Right atrium auricular region (tissue), 2 donors: ENCODE data around the gene ACTRT2. TPM values are rescaled to one million over a fixed set of nuclear protein-coding genes. Genes with fewer than 3 reads are reported as not detected.

Experiments used
- DNase-seq: peaks from one replicate; pipeline ENCODE4 v3.0.0-alpha.2; 2019; ENCODE audit warnings: low spot score
- H3K27ac ChIP-seq, 2 donors: fragments of 200-600 bp; sonication (generic); 1 replicate in 1 of 2; 2 replicates in 1 of 2; pipeline ENCODE4 v1.5.1; 2016 to 2019
- H3K27me3 ChIP-seq, 2 donors: fragments of 200-600 bp; sonication (generic); one replicate each; pipeline versions ENCODE4 v1.5.1 to v1.6.0; 2017 to 2019
- H3K36me3 ChIP-seq: fragments of 200-600 bp; sonication (generic); one replicate; pipeline ENCODE4 v1.5.1; 2016
- H3K4me1 ChIP-seq, 2 donors: fragments of 200-600 bp; sonication (generic); one replicate each; pipeline versions ENCODE4 v1.5.1 to v1.6.0; 2017 to 2019
- H3K4me3 ChIP-seq, 2 donors: fragments of 200-600 bp; sonication (generic); 1 replicate in 1 of 2; 2 replicates in 1 of 2; pipeline ENCODE4 v1.5.1; 2017 to 2019; ENCODE audit warnings: mild to moderate bottlenecking in 1 of 2, moderate library complexity in 1 of 2
- H3K9me3 ChIP-seq, 2 donors: fragments of 200-600 bp; sonication (generic); one replicate each; pipeline ENCODE4 v1.5.1; 2019
- total RNA-seq, 2 donors: library from RNA; depleted of rRNA; stranded (reverse); fragments of >200 nt; gene quantifications; one replicate each; pipeline ENCODE4 v1.1.0, GENCODE V29; 2016
- TF ChIP-seq, protein P1 (sequence below), 2 donors: fragments of 200-600 bp; sonication (generic); IDR thresholded peaks; one replicate each; pipeline ENCODE4 v1.5.1; 2019; ENCODE audit warnings: antibody characterized with exemption in 2 of 2

Gene ACTRT2
- total RNA-seq, 2 donors from 2014 or later = not detected

DNA sequence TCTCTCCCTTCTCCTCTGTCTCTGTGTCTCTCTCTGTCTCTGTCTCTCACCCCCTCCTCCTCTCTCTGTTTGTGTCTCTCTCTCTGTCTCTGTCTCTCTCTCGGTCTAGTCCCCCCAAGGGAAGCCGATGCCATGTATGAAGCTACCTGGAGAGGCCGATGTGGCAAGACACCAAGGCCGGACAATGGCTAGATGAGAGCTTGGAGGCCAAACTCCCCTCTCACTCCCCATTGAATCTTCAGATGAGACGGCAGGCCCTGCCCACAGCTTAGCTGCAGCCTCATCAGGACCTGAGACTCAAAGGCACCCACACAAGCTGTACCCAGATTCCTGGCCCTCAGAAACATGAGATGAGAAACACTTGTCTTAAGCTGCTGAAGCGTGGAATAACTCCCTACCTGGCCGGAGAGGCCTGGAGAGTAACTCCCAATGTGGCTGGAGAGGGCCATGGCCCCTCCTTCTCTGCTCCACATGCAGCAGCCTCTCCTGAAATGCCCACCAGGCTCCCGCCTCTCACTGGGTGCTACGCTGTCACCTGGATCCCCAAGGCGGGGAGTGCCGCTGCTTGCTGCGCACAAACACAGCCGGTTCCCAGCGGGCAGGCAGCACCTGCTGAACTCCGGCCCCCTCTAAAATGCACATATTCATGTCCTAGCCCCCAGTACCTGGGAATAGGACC is 7.8 kb upstream of the ACTRT2 start:
- Histone ChIP-seq H3K27me3 (peaks cover 0 to 6% of the 10 kb centered on the region in 2 donors), H3K36me3 (no peaks in the 10 kb centered on the region), H3K9me3 (peaks cover 0 to under 1% of the 10 kb centered on the region in 2 donors), H3K4me1 (peaks cover 0 to 9% of the 10 kb centered on the region in 2 donors), H3K27ac (no peak overlapping the region), H3K4me3 (no peak overlapping the region)
- TF ChIP-seq, protein P1, sequence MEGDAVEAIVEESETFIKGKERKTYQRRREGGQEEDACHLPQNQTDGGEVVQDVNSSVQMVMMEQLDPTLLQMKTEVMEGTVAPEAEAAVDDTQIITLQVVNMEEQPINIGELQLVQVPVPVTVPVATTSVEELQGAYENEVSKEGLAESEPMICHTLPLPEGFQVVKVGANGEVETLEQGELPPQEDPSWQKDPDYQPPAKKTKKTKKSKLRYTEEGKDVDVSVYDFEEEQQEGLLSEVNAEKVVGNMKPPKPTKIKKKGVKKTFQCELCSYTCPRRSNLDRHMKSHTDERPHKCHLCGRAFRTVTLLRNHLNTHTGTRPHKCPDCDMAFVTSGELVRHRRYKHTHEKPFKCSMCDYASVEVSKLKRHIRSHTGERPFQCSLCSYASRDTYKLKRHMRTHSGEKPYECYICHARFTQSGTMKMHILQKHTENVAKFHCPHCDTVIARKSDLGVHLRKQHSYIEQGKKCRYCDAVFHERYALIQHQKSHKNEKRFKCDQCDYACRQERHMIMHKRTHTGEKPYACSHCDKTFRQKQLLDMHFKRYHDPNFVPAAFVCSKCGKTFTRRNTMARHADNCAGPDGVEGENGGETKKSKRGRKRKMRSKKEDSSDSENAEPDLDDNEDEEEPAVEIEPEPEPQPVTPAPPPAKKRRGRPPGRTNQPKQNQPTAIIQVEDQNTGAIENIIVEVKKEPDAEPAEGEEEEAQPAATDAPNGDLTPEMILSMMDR (IDR thresholded peaks at IDR 0.05) = no peak
- DNase-seq = no peak

DNA sequence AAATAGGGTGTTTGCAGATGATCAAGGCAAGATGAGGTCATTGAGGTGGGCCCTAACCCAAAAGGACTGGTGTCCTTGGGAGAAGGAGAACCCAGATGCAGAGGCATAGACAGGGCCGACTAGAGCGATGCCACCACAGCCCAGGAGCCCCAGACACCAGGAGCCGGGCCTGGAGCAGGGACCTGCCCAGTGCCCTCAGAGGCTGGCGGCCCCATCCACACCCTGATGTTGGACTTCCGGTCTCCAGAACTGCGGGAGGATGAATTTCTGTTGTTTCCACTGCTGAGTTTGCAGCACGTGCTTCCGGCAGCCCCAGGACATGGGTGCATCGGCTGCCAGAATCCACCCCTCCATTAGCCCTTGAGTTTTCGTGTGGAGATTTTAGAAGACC is 7.2 kb upstream of the ACTRT2 start:
- no peak for DNase-seq
- H3K27me3 ChIP-seq = peaks cover 0 to 6% of the 10 kb centered on the region in 2 donors

DNA sequence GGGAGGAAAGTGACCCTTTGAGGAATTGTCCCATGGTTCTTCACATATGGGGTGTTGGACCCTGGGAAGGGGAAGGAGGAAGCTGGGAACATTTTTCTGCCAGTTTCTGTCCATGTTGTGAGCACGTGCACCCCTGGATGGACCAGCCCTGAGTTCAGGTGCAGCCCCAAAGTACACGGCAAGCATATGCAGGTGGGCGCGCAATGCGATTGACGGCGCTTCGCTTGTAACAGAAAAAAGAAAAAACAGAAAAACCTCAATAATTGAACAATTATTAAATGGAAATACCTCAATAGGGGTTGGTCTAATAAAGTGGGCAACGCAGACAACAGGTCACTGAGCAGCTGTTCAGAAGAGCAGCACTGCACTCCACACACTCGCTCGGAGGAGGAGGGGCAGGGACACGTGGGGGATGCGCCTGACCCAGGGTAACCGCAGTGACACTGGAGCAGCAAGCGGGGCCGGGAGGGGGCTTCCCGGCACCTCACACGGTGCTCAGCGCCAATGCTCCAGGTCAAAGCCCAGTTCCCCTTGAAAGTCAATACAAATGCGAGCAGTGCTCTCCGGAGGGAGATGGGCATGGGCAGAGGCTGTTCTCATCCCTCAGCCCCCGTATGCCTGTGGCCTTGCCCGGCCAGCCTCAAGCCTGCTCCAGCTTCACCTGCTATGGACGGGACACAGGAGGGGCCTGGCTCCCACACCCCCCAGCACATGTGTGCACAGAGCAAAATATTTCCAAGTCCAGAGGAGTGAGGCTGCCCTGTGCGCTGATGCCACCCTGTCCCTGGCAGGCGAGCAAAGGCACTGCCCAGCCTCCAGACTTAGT is 6.6 kb upstream of the ACTRT2 start:
- Histone ChIP-seq H3K36me3 (no peaks in the 10 kb centered on the region), H3K27ac (no peak overlapping the region), H3K9me3 (no peaks in the 10 kb centered on the region), H3K4me3 (no peak overlapping the region), H3K4me1 (peaks cover 0 to 9% of the 10 kb centered on the region in 2 donors), H3K27me3 (peaks cover 0 to 6% of the 10 kb centered on the region in 2 donors)
- DNase-seq = no peak
- TF ChIP-seq, protein P1 (IDR thresholded peaks at IDR 0.05) = no peak

More for the DNA sequence above, 7.2 kb upstream of the ACTRT2 start:
- no peak overlapping the region for H3K27ac ChIP-seq
- H3K9me3 ChIP-seq = no peaks in the 10 kb centered on the region
- H3K4me3 ChIP-seq = no peak overlapping the region
- TF ChIP-seq, protein P1 (IDR thresholded peaks at IDR 0.05) = no peak
- H3K36me3 ChIP-seq = no peaks in the 10 kb centered on the region
- peaks cover 0 to 9% of the 10 kb centered on the region in 2 donors for H3K4me1 ChIP-seq

DNA sequence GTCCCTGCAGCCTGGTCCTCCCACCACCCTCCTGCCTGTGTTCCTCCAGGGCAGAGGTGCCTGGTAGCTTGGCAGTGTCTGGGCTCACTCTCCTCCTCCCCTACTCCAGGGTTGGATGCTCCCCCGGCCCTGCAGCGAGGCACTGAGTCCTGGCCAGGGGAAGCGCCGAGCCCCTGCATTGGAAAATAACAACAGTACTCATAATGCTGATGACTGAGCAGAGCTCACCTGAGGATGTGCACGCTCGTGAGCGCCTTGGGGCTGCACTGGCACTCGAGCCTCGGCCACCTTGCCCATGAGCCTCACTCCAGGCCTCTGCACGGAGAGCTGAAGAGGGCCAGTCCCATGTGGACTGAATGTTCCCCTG is 6.0 kb upstream of the ACTRT2 start:
- no peaks in the 10 kb centered on the region for H3K36me3 ChIP-seq
- H3K9me3 ChIP-seq = no peaks in the 10 kb centered on the region
- no peak overlapping the region for H3K4me3 ChIP-seq
- peaks cover 0 to 9% of the 10 kb centered on the region in 2 donors for H3K4me1 ChIP-seq
- TF ChIP-seq, protein P1 (IDR thresholded peaks at IDR 0.05) = no peak
- H3K27ac ChIP-seq = no peak overlapping the region
- DNase-seq = no peak
- H3K27me3 ChIP-seq = peaks cover 0 to 6% of the 10 kb centered on the region in 2 donors

DNA sequence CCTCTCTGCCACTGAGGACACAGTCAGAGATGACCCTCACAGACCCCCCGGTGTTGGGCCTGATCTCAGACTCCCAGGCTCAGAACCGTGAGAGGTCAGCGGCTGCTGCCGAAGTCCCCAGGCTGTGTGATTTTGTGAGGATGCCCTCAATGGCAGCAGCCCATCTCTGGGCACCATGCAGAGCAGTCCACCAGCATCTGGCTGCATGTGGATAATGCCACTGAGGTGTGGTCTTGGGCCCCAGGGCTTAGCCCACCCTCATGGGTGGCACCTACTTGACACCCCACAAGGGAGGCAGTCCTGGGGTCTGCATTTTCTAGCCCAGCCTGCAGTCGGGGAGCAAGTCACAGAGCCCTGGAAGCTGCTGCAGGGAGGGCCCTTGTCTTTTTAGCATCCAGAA is 5.5 kb upstream of the ACTRT2 start:
- Histone ChIP-seq H3K4me3 (no peak overlapping the region), H3K36me3 (no peaks in the 10 kb centered on the region), H3K27ac (no peak overlapping the region), H3K4me1 (peaks cover 0 to 9% of the 10 kb centered on the region in 2 donors), H3K9me3 (no peaks in the 10 kb centered on the region), H3K27me3 (peaks cover 0 to 6% of the 10 kb centered on the region in 2 donors)
- no peak for DNase-seq
- TF ChIP-seq, protein P1 (IDR thresholded peaks at IDR 0.05) = no peak
